GM20431 (cell line): ENCODE data around the gene SCGN.

Source experiments
- in situ Hi-C: fragments of 300-500 bp; cut with MseI, MboI; formaldehyde crosslinking; loops from one replicate; pipeline ENCODE4 v1.15.0; 2020; ENCODE audit warnings: low sequenced_read_pairs; ENCODE audit not compliant: unreplicated experiment

Gene SCGN

DNA sequence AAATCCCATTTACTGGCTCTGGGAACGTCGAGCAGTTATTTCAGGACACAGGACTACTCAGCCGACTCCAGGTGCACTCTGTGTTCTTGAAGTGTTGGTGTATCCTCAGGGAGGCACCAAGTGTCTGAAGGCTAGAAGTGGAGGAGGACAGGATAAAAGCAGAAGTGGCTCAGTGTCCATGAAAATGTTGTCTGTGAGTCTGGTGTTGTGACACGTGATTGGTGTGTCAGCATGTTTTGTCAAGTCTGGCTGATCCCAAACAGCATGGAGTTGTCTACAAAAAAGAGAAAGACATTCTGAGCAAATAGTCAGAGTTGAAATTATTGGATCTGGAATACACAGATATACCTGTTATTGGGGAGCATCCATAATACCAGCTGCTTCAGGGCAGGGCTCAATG is 30.3 kb downstream of the SCGN start:
- in situ Hi-C loops, result no loop called here

DNA sequence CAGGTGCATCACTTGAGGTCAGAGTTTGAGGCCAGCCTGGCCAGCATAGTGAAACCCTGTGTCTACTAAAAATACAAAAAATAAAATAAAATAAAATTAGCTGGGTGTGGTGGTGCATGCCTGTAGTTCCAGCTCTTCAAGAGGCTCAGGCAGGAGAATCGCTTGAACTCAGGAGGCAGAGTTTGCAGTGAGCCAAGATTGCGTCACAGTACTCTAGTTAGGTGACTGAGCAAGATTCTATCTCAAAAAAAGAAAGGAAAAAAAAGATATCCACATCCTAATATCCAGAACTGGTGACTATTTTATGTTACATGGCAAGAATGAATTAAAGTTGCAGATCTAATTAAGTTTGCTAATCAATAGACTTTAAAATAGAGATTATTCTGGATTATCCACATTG is 32.5 kb downstream of the SCGN start:
- in situ Hi-C loops, result no loop called here

- in situ Hi-C loops, result no loop called here
Measured at GRCh38 chr6:25685251-25685650, 33.2 kb downstream of the SCGN start.

GRCh38 chr6:25685896-25686295 is 33.9 kb downstream of the SCGN start:
- in situ Hi-C loops, result no loop called here

- in situ Hi-C loops, result no loop called here
Measured at GRCh38 chr6:25686856-25687255, 34.8 kb downstream of the SCGN start.

GRCh38 chr6:25689966-25690365 is 38.0 kb downstream of the SCGN start:
- in situ Hi-C loops, result no loop called here

DNA sequence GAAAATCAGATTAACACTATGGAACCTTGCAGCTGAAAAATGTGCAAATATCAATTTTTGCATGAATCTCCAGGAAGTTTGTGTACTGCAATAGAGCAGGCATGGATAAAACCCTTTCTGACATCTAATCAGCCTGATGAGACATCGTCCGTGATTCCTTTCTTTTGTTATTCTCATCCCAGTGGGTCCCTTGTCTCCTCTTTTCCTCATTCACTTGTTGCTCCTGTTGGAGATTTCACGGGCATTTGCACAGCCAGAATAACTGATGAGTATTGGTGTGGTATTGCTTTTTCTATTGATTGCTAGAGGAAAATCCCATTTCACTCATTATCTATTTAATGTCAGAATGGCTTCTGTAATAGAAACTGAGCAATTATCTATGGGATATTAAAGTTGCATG is 39.9 kb downstream of the SCGN start:
- in situ Hi-C loops, result no loop called here

- in situ Hi-C loops, result no loop called here
Measured at GRCh38 chr6:25692472-25692871, 40.5 kb downstream of the SCGN start.

GRCh38 chr6:25694366-25694765 is 42.4 kb downstream of the SCGN start:
- in situ Hi-C loops, result no loop called here

GRCh38 chr6:25695671-25696070 is 43.7 kb downstream of the SCGN start:
- in situ Hi-C loops, result no loop called here

GRCh38 chr6:25697537-25698340 is 45.7 kb downstream of the SCGN start:
- in situ Hi-C loops, result no loop called here

- in situ Hi-C loops, result no loop called here
Measured at GRCh38 chr6:25698631-25699030, 46.6 kb downstream of the SCGN start.

GRCh38 chr6:25699649-25700048 is 47.6 kb downstream of the SCGN start:
- in situ Hi-C loops, result no loop called here

DNA sequence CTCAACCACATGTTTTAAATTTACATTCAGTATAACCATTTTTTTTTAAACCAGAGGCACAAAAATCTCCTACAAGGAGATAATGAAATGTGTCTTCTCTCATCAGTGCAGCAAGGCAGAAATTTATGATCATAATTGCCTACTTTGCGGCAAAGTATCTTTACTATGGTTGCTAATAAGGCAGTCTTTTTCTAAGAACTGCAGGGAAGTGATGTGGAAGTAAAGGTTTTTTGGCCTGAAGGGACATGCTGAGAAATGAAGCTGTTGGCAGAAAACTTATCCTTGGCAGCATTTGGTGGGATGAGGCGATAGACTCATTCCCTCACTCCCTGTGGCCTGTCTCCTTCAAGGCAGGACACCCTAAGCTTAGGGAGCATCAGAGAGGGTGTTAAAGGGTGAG is 48.7 kb downstream of the SCGN start:
- in situ Hi-C loops, result no loop called here

- in situ Hi-C loops, result no loop called here
Measured at GRCh38 chr6:25701807-25702206, 49.8 kb downstream of the SCGN start.

DNA sequence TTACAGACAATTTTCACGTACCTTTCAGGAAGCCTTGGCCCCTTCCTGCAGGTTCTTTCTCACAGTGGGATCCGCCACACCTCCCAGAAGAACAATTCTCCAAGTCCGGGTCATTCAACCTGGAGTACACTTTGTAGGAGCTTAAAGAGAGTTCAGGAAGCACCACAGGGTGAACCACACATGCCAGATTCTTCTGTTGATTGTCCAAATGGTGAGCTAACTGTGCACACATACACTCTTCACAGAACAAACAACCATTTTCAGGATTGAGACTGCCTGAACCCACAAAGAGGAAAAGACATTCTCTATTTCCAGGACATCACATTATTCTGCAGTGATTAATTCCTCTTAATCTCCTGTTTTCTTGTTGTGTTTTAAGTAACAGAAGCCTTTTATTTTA is 51.0 kb downstream of the SCGN start:
- in situ Hi-C loops, result no loop called here

DNA sequence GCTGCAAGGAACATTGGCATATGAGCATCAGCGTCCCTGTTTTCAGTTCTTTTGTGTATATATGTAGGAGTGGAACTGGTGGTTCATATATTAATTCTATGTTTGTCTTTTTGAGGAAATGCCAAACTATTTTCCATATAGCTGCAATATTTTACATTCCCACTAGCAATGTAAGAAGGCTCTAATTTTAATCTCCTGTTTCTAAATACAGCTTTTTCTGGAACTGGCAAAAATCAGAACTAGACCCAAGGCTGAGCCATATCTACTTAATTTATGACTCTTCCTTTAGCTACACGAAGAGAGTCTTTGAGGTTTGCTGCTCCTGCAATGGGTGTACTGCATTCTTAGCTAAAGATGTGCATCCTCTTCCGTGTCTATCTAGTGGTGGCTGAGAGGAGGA is 52.0 kb downstream of the SCGN start:
- in situ Hi-C loops, result no loop called here

- in situ Hi-C loops, result no loop called here
Measured at GRCh38 chr6:25706314-25707014, 54.4 kb downstream of the SCGN start.

- in situ Hi-C loops, result no loop called here
Measured at GRCh38 chr6:25709761-25710160, 57.7 kb downstream of the SCGN start.

DNA sequence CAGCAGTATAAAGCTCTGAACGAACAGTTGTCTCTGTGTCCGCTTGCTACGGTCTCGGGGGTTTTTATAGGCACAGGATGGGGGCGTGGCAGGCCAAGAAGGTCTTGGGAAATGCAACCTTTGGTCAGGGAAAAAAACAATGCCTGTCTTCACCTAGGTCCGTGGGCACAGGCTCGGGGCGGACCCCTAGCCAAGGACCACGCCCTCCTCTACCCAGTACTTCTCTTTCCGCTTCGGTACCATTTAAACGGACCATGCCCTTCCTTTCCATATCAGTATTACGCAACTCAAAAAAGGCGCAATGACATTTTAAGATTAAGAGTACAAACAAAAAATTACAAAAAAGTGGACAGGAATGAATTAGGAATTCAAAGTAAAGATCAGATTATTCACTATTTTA is 58.3 kb downstream of the SCGN start:
- in situ Hi-C loops, result no loop called here

DNA sequence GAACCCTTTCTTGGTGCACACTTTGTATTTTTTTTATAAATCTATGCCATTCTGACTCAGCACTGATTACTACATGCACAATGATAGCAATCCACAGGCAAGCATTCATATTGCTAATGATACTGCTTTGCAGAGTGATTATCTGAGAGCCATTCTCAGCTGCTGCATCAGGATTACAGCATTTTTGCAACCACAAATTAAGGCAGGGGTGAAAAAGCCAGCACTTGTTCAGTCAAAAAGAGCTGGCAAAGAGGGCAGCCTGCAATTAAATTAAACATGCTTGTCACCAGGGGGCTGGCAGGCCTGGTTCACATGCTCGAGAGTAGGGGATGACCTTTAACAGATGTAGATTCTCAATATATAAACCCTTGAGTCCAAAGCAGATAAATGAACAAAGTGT is 61.8 kb downstream of the SCGN start:
- in situ Hi-C loops, result no loop called here

DNA sequence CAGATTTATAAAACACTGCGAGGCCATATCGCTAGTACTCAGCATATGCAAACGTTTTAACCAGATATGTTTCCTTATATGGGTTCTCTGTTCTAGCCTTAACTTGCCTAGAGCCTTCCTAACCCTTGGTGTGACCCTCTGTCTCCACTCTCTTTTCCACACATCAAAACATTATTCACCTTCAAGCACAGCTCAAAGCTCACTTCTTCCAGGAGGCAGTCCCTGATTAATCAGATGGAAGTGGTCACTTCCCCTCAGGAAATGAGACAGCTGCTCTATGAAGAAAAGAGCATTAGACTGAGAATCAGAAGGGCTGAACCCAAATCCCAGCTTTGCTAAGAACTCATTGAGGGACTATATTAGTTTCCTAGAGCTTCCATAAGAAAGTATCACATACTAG is 62.8 kb downstream of the SCGN start:
- in situ Hi-C loops, result no loop called here
